ENCODE results near the gene PTPRM. TPM values are rescaled to one million over a fixed set of nuclear protein-coding genes. Genes with fewer than 3 reads are reported as not detected.

PTPRM gene
- polyA plus RNA-seq, 1 of the 3 experiments (the other 2 are of a cell fraction) = 16.0 TPM

DNA sequence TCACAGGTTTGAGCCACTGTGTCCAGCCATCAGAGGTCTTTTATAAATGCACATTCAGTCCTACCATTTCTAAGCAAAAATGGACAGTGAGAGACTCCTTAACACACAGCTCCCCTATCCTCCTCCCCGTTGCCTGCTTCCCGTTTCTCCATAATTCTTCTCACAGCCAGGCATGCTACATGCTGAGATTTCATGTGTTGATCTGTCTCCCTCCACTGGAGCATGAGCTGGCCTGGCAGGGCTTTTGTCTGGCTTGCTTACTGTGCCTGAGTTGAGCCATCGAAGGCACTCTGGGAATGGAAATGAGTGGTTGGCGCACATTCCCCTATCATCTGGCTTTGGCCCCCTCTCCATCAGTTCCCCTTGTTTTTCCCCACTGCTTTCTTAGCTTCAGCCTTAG, 413.5 kb downstream of the PTPRM start:
- H2AFZ ChIP-seq (ENCODE audit: low read depth) = no peak overlapping the region
- POLR2A ChIA-PET = no interaction called here
- H3K9me3 ChIP-seq = no peaks in the 10 kb centered on the region
- no peak overlapping the region for H3K4me3 ChIP-seq (ENCODE audit: low read depth in 2 of 2, low read length in 1 of 2)
- H3K4me2 ChIP-seq = no peak overlapping the region
- CTCF ChIA-PET = interaction anchor here (0.7 kb wide), 1 partner anchor 272 kb away, joined by 3 read pairs; no protein-coding TSS in a partner anchor
- H3K27me3 ChIP-seq (ENCODE audit: insufficient read depth) = no peaks in the 10 kb centered on the region
- peaks cover 0 to 22% of the 10 kb centered on the region in 2 experiments; a peak in 2 of 4 replicates for H3K4me1 ChIP-seq (ENCODE audit: control insufficient read depth in 1 of 2, insufficient read depth in 2 of 2, low read depth in 1 of 2, low read length in 1 of 2)
- H3K9ac ChIP-seq = no peak overlapping the region
- no peaks in the 10 kb centered on the region for H3F3A ChIP-seq (replicated peaks; ENCODE audit: insufficient read depth)
- TF ChIP-seq, protein P1, sequence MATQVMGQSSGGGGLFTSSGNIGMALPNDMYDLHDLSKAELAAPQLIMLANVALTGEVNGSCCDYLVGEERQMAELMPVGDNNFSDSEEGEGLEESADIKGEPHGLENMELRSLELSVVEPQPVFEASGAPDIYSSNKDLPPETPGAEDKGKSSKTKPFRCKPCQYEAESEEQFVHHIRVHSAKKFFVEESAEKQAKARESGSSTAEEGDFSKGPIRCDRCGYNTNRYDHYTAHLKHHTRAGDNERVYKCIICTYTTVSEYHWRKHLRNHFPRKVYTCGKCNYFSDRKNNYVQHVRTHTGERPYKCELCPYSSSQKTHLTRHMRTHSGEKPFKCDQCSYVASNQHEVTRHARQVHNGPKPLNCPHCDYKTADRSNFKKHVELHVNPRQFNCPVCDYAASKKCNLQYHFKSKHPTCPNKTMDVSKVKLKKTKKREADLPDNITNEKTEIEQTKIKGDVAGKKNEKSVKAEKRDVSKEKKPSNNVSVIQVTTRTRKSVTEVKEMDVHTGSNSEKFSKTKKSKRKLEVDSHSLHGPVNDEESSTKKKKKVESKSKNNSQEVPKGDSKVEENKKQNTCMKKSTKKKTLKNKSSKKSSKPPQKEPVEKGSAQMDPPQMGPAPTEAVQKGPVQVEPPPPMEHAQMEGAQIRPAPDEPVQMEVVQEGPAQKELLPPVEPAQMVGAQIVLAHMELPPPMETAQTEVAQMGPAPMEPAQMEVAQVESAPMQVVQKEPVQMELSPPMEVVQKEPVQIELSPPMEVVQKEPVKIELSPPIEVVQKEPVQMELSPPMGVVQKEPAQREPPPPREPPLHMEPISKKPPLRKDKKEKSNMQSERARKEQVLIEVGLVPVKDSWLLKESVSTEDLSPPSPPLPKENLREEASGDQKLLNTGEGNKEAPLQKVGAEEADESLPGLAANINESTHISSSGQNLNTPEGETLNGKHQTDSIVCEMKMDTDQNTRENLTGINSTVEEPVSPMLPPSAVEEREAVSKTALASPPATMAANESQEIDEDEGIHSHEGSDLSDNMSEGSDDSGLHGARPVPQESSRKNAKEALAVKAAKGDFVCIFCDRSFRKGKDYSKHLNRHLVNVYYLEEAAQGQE (IDR thresholded peaks at IDR 0.05; ENCODE audit: low read depth, low read length) = no peak
- DNase-seq = no peak
- H3K9me2 ChIP-seq = no peaks in the 10 kb centered on the region
- H4K20me1 ChIP-seq (ENCODE audit: insufficient read depth) = no peaks in the 10 kb centered on the region
- H3K79me2 ChIP-seq (ENCODE audit: insufficient read depth) = no peaks in the 10 kb centered on the region
- no peaks in the 10 kb centered on the region for H3K36me3 ChIP-seq (replicated peaks in 1 of 2; ENCODE audit: control insufficient read depth in 1 of 2, insufficient read depth in 2 of 2, low read length in 1 of 2)
- H3K27ac ChIP-seq (ENCODE audit: low read depth in 2 of 2, low read length in 1 of 2) = no peak overlapping the region
- 68% methylated on average over 4 of the region's 4 CpGs for WGBS (ENCODE audit: low lambda C conversion rate)

DNA sequence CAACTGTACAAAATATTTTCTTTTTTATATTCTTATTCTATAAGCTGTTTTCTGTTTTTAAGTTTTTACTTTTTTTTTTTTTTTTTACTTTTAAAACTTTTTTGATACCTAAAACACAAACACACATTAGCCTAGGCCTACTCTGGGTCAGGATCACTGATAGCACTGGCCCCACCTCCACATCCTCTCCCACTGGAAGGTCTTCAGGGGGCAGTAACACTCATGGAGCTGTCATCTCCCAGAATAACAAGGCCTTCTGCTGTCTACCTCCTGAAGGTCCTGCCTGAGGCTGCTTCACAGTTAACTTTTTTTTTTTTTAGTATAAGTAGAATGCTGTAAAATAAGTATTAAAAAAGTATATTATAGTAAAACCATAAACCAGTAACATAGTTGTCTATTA, 415.1 kb downstream of the PTPRM start:
- Histone ChIP-seq H3K4me1 (ENCODE audit: control insufficient read depth in 1 of 2, insufficient read depth in 2 of 2, low read depth in 1 of 2, low read length in 1 of 2) (peaks cover 0 to 24% of the 10 kb centered on the region in 2 experiments; a peak in 2 of 4 replicates), H3K9me2 (no peaks in the 10 kb centered on the region), H2AFZ (ENCODE audit: low read depth) (no peak overlapping the region), H3K4me3 (ENCODE audit: low read depth in 2 of 2, low read length in 1 of 2) (no peak overlapping the region), H3K36me3 (replicated peaks in 1 of 2; ENCODE audit: control insufficient read depth in 1 of 2, insufficient read depth in 2 of 2, low read length in 1 of 2) (no peaks in the 10 kb centered on the region), H3F3A (replicated peaks; ENCODE audit: insufficient read depth) (no peaks in the 10 kb centered on the region), H3K27ac (ENCODE audit: low read depth in 2 of 2, low read length in 1 of 2) (no peak overlapping the region), H3K9ac (no peak overlapping the region), H3K4me2 (no peak overlapping the region), H3K79me2 (ENCODE audit: insufficient read depth) (no peaks in the 10 kb centered on the region), H3K9me3 (no peaks in the 10 kb centered on the region), H3K27me3 (ENCODE audit: insufficient read depth) (no peaks in the 10 kb centered on the region), H4K20me1 (ENCODE audit: insufficient read depth) (no peaks in the 10 kb centered on the region; the same call in 1 of the 2 replicates)
- DNase-seq = no peak
- ChIA-PET CTCF (interaction anchor here (0.6 to 1.0 kb wide), 2 partner anchors 16 to 667 kb away, joined by 3 to 4 read pairs; no protein-coding TSS in a partner anchor), POLR2A (interaction anchor here (0.7 kb wide), 1 partner anchor 22 kb away, joined by 3 read pairs; no protein-coding TSS in a partner anchor)
- TF ChIP-seq, protein P2, sequence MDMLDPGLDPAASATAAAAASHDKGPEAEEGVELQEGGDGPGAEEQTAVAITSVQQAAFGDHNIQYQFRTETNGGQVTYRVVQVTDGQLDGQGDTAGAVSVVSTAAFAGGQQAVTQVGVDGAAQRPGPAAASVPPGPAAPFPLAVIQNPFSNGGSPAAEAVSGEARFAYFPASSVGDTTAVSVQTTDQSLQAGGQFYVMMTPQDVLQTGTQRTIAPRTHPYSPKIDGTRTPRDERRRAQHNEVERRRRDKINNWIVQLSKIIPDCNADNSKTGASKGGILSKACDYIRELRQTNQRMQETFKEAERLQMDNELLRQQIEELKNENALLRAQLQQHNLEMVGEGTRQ (IDR thresholded peaks at IDR 0.05; ENCODE audit: borderline replicate concordance, low read depth, low read length) = no peak
- no peak for TF ChIP-seq EP300 (IDR thresholded peaks at IDR 0.05; ENCODE audit: borderline replicate concordance in 1 of 2, low read depth in 1 of 2, low read length in 1 of 2)
- TF ChIP-seq RFX5 (IDR thresholded peaks at IDR 0.05; ENCODE audit: low read length) = no peak
- TF ChIP-seq, protein P3, sequence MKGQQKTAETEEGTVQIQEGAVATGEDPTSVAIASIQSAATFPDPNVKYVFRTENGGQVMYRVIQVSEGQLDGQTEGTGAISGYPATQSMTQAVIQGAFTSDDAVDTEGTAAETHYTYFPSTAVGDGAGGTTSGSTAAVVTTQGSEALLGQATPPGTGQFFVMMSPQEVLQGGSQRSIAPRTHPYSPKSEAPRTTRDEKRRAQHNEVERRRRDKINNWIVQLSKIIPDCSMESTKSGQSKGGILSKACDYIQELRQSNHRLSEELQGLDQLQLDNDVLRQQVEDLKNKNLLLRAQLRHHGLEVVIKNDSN (IDR thresholded peaks at IDR 0.05; ENCODE audit: borderline replicate concordance, low read depth) = no peak
- TF ChIP-seq, protein P4, sequence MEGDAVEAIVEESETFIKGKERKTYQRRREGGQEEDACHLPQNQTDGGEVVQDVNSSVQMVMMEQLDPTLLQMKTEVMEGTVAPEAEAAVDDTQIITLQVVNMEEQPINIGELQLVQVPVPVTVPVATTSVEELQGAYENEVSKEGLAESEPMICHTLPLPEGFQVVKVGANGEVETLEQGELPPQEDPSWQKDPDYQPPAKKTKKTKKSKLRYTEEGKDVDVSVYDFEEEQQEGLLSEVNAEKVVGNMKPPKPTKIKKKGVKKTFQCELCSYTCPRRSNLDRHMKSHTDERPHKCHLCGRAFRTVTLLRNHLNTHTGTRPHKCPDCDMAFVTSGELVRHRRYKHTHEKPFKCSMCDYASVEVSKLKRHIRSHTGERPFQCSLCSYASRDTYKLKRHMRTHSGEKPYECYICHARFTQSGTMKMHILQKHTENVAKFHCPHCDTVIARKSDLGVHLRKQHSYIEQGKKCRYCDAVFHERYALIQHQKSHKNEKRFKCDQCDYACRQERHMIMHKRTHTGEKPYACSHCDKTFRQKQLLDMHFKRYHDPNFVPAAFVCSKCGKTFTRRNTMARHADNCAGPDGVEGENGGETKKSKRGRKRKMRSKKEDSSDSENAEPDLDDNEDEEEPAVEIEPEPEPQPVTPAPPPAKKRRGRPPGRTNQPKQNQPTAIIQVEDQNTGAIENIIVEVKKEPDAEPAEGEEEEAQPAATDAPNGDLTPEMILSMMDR (IDR thresholded peaks at IDR 0.05) = no peak
- TF ChIP-seq GATA2 (CRISPR knock-in tag; IDR thresholded peaks at IDR 0.05) = no peak
- no peak for TF ChIP-seq FOXJ3 (CRISPR knock-in tag; IDR thresholded peaks at IDR 0.05)
- TF ChIP-seq RXRA (IDR thresholded peaks at IDR 0.05; ENCODE audit: borderline replicate concordance, low read depth) = no peak
- no peak for TF ChIP-seq TAF1 (IDR thresholded peaks at IDR 0.05; ENCODE audit: borderline replicate concordance, low read depth, low read length)
- TF ChIP-seq NFIC (IDR thresholded peaks at IDR 0.05; ENCODE audit: borderline replicate concordance) = no peak
- TF ChIP-seq CHD2 (IDR thresholded peaks at IDR 0.05; ENCODE audit: low read length, partially characterized antibody) = no peak
